Neutrophil (primary cell): ENCODE measurements around the gene SLC5A2.
"Not testable (repeated sequence)": the region's sequence is repeated elsewhere in the genome, so short reads cannot be mapped to it uniquely, and the experiment has no call there.

ENCODE experiments used
- H3K27ac ChIP-seq: fragments of 200-600 bp; sonication (generic); 2 replicates; pipeline ENCODE4 v1.5.1; 2016; ENCODE audit warnings: mild to moderate bottlenecking, moderate library complexity
- H3K27me3 ChIP-seq: fragments of 200-600 bp; sonication (generic); 2 replicates; pipeline ENCODE4 v1.6.0; 2016; ENCODE audit warnings: mild to moderate bottlenecking
- H3K36me3 ChIP-seq: fragments of 200-600 bp; sonication (generic); 2 replicates; pipeline ENCODE4 v1.5.1; 2017
- H3K4me1 ChIP-seq, 2 experiments: fragments of 200-600 bp in 1 of 2; sonication (generic) in 1 of 2; 1 replicate in 1 of 2; 2 replicates in 1 of 2; pipeline versions ENCODE4 v1.5.1 to v1.6.1; 2013 to 2016; ENCODE audit warnings: low read depth in 1 of 2, low read length in 1 of 2, mild to moderate bottlenecking in 1 of 2, moderate library complexity in 1 of 2; ENCODE audit not compliant: control insufficient read depth in 1 of 2, insufficient read depth in 1 of 2
- H3K4me3 ChIP-seq, 2 experiments: fragments of 200-600 bp in 1 of 2; sonication (generic) in 1 of 2; 1 replicate in 1 of 2; 2 replicates in 1 of 2; pipeline ENCODE4 v1.5.1; 2013 to 2016; ENCODE audit warnings: low read depth in 1 of 2, low read length in 1 of 2, mild to moderate bottlenecking in 1 of 2, moderate library complexity in 1 of 2
- H3K9me3 ChIP-seq: fragments of 200-600 bp; sonication (generic); 2 replicates; pipeline ENCODE4 v1.5.1; 2016
- CTCF ChIP-seq: fragments of 200-600 bp; sonication (generic); IDR thresholded peaks from 2 replicates; pipeline ENCODE4 v1.5.1; 2016; ENCODE audit warnings: antibody characterized with exemption

The SLC5A2 gene

GRCh38 chr16:31483081-31483480, at the start of gene SLC5A2:
Gene SLC5A2, plus strand, starts transcription at chr16:31483123. Its CDS starts 14 bp downstream, at chr16:31483137.
- Histone ChIP-seq H3K36me3 (no peaks in the 10 kb centered on the region), H3K9me3 (no peaks in the 10 kb centered on the region), H3K4me3 (no peak within 1 kb of the TSS), H3K27me3 (peaks cover 33% of the 10 kb centered on the region), H3K27ac (no peak within 1 kb of the TSS), H3K4me1 (peaks cover 9 to 16% of the 10 kb centered on the region in 2 experiments)
- TF ChIP-seq CTCF, result no peak

- Histone ChIP-seq H3K27me3 (no peaks in the 10 kb centered on the region), H3K9me3 (no peaks in the 10 kb centered on the region), H3K27ac (no peak overlapping the region), H3K4me3 (no peak overlapping the region), H3K36me3 (no peaks in the 10 kb centered on the region), H3K4me1 (no peaks in the 10 kb centered on the region)
- no peak for TF ChIP-seq CTCF
Measured at GRCh38 chr16:31435341-31436220, 47.3 kb upstream of the SLC5A2 start.

- H3K4me3 ChIP-seq, result no peak overlapping the region
- no peaks in the 10 kb centered on the region for H3K36me3 ChIP-seq
- no peaks in the 10 kb centered on the region for H3K9me3 ChIP-seq
- H3K27ac ChIP-seq, result no peak overlapping the region
- no peaks in the 10 kb centered on the region for H3K4me1 ChIP-seq
- TF ChIP-seq CTCF, result no peak
- H3K27me3 ChIP-seq, result no peaks in the 10 kb centered on the region
Measured at GRCh38 chr16:31436221-31437045, 46.5 kb upstream of the SLC5A2 start.

- Histone ChIP-seq H3K27ac (no peak overlapping the region), H3K36me3 (no peaks in the 10 kb centered on the region), H3K4me1 (peaks cover 7 to 10% of the 10 kb centered on the region in 2 experiments), H3K27me3 (peaks cover 10% of the 10 kb centered on the region), H3K4me3 (no peak overlapping the region), H3K9me3 (no peaks in the 10 kb centered on the region)
- TF ChIP-seq CTCF, result no peak
Measured at GRCh38 chr16:31438414-31438813, 44.5 kb upstream of the SLC5A2 start.

GRCh38 chr16:31439023-31439422, 43.9 kb upstream of the SLC5A2 start:
- H3K4me3 ChIP-seq, H3K27ac ChIP-seq, H3K9me3 ChIP-seq, H3K36me3 ChIP-seq: not testable (repeated sequence)
- peaks cover 10% of the 10 kb centered on the region for H3K27me3 ChIP-seq
- peaks cover 7 to 10% of the 10 kb centered on the region in 2 experiments for H3K4me1 ChIP-seq

- H3K4me3 ChIP-seq, result no peak overlapping the region
- H3K36me3 ChIP-seq, result no peaks in the 10 kb centered on the region
- TF ChIP-seq CTCF, result no peak
- peaks cover 7 to 10% of the 10 kb centered on the region in 2 experiments for H3K4me1 ChIP-seq
- no peaks in the 10 kb centered on the region for H3K9me3 ChIP-seq
- H3K27me3 ChIP-seq, result peaks cover 10% of the 10 kb centered on the region
- H3K27ac ChIP-seq, result no peak overlapping the region
Measured at GRCh38 chr16:31439519-31439918, 43.4 kb upstream of the SLC5A2 start.
